GM12878 (cell line): ENCODE measurements around the gene CFP. TPM values are rescaled to one million over a fixed set of nuclear protein-coding genes. Genes with fewer than 3 reads are reported as not detected.

Experiments
- ATF2 ChIP-seq: IDR thresholded peaks from 2 replicates; pipeline ENCODE4 v1.6.1; 2012; ENCODE audit warnings: low read length, inconsistent platforms
- CHD1 ChIP-seq: IDR thresholded peaks from 2 replicates; pipeline ENCODE4 v1.6.1; 2012; ENCODE audit warnings: low read depth, low read length, improper control_type of control experiment
- CHD4 ChIP-seq: fragments of 200-600 bp; sonication (generic); IDR thresholded peaks from 2 replicates; pipeline ENCODE4 v1.6.1; 2016; ENCODE audit warnings: mild to moderate bottlenecking
- E2F8 ChIP-seq: fragments of 450-650 bp; IDR thresholded peaks from 2 replicates; pipeline ENCODE4 v1.6.1; 2018; ENCODE audit warnings: mild to moderate bottlenecking, low read depth, moderate library complexity; ENCODE audit not compliant: partially characterized antibody
- FOXK2 ChIP-seq: fragments of 450-650 bp; IDR thresholded peaks from 2 replicates; pipeline ENCODE4 v1.6.1; 2017; ENCODE audit warnings: mild to moderate bottlenecking, moderate library complexity
- JUNB ChIP-seq: IDR thresholded peaks from 2 replicates; pipeline ENCODE4 v1.6.1; 2016; ENCODE audit warnings: antibody characterized with exemption, mild to moderate bottlenecking
- MXI1 ChIP-seq: fragments of 150-350 bp; IDR thresholded peaks from 2 replicates; pipeline ENCODE4 v1.6.1; 2011; ENCODE audit warnings: low read depth, mild to moderate bottlenecking, inconsistent platforms, low read length, improper control_type of control experiment
- MYC ChIP-seq: IDR thresholded peaks from 2 replicates; pipeline ENCODE4 v1.6.1; 2011; ENCODE audit warnings: mild to moderate bottlenecking, low read length, moderate library complexity, inconsistent platforms; ENCODE audit not compliant: insufficient read depth, insufficient replicate concordance, insufficient read length, severe bottlenecking
- NFYA ChIP-seq: IDR thresholded peaks from 2 replicates; pipeline ENCODE4 v1.6.1; 2011; ENCODE audit warnings: low read depth, mild to moderate bottlenecking, low read length, improper control_type of control experiment, borderline replicate concordance
- PML ChIP-seq: IDR thresholded peaks from 2 replicates; pipeline ENCODE4 v1.6.1; 2012; ENCODE audit warnings: low read length, inconsistent platforms
- POU2F2 ChIP-seq: IDR thresholded peaks from 3 replicates; pipeline ENCODE4 v1.6.1; 2011; ENCODE audit warnings: low read depth, mild to moderate bottlenecking, low read length, borderline replicate concordance
- RUNX3 ChIP-seq: IDR thresholded peaks from 2 replicates; pipeline ENCODE4 v1.6.1; 2012; ENCODE audit warnings: low read length, inconsistent platforms
- TBL1XR1 ChIP-seq: IDR thresholded peaks from 2 replicates; pipeline ENCODE4 v1.6.1; 2012; ENCODE audit warnings: low read depth, low read length, improper control_type of control experiment
- ZNF384 ChIP-seq: IDR thresholded peaks from 2 replicates; pipeline ENCODE4 v1.6.1; 2012; ENCODE audit warnings: low read depth, mild to moderate bottlenecking, low read length, improper control_type of control experiment, borderline replicate concordance
- polyA plus RNA-seq, 11 experiments: library from polyadenylated mRNA; depleted of rRNA in 4 of 11; unstranded in 6 of 11; stranded (reverse) in 5 of 11; fragments of >200 nt; fragmentation: Nextera tagmentation in 4 of 11; fragmentation: Illumina TruSeq in 1 of 11; extraction: Ambion mirVana in 4 of 11; extraction: Trizol in 1 of 11; gene quantifications; 1 replicate in 1 of 11; 2 replicates in 10 of 11; pipeline versions ENCODE4 v1.2.1 to v1.2.3, GENCODE V29; 2011 to 2016; ENCODE audit warnings: inconsistent platforms in 2 of 11, missing spikeins in 2 of 11, low read depth in 1 of 11
- total RNA-seq, 4 experiments: library from RNA; depleted of rRNA in 3 of 4; stranded (reverse); fragments of >200 nt in 3 of 4; fragmentation: Illumina TruSeq in 1 of 4; extraction: Trizol in 1 of 4; gene quantifications; 2 replicates each; pipeline versions ENCODE4 v1.2.1 to v1.2.3, GENCODE V29; 2013 to 2021
- TF ChIP-seq, protein P1 (sequence below): fragments of 450-650 bp; IDR thresholded peaks from 2 replicates; pipeline ENCODE4 v1.6.1; 2016; ENCODE audit warnings: mild to moderate bottlenecking, moderate library complexity, borderline replicate concordance
- TF ChIP-seq, protein P2 (sequence below): IDR thresholded peaks from 2 replicates; pipeline ENCODE4 v1.6.1; 2011; ENCODE audit warnings: borderline replicate concordance, low read depth, mild to moderate bottlenecking, moderate library complexity, mixed read lengths, low read length; ENCODE audit not compliant: insufficient read depth; ENCODE audit errors: extremely low read length

CFP gene
- total and polyA plus RNA-seq, 10 of the 15 experiments (the other 5 are each of a cell fraction or from before 2014, with no cell fraction given): 0.72 to 10.1 (median 2.8) TPM

DNA sequence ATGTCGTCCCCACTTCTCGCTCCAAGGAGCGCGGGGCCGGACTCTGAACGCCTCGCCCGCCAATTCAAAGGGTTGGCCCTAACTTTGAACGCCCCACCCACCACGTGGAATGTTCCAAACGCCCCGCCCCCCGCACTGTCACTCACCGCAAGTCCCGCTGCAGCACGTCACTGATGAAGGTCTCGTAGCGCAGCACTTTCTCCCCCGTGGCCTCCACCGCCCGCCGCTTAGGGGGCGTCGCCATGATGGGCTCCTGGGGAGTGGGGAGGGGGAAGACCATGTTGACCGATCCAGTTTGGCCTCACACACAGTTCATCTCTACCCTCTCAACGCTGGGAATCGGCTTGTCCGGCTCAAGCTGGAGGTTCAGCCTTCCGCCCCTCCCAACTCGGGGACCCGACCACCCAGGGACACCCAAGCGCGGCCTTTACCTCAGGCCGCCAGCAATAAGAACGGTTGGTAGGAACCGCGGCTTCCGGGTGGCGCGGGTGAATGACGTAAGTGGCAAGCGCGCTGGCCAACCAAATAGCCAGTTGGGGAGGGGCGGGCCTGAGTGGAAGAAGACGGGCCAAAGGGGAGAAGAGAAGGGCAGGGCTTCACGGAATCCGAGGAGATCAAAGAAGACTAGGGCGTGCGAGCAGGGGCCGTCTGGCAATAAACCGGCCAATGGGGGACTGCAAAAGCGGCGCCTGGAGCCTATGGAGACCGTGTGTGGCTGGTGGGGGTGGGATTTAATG, 29.1 kb upstream of the CFP start, which contains the start of gene UXT (continued):
- TF ChIP-seq E2F8: peak; percentile 55
- TF ChIP-seq ZNF384: no peak
- TF ChIP-seq ATF2: peak; percentile 55; the same call in 1 of the 2 replicates
- TF ChIP-seq, protein P1, sequence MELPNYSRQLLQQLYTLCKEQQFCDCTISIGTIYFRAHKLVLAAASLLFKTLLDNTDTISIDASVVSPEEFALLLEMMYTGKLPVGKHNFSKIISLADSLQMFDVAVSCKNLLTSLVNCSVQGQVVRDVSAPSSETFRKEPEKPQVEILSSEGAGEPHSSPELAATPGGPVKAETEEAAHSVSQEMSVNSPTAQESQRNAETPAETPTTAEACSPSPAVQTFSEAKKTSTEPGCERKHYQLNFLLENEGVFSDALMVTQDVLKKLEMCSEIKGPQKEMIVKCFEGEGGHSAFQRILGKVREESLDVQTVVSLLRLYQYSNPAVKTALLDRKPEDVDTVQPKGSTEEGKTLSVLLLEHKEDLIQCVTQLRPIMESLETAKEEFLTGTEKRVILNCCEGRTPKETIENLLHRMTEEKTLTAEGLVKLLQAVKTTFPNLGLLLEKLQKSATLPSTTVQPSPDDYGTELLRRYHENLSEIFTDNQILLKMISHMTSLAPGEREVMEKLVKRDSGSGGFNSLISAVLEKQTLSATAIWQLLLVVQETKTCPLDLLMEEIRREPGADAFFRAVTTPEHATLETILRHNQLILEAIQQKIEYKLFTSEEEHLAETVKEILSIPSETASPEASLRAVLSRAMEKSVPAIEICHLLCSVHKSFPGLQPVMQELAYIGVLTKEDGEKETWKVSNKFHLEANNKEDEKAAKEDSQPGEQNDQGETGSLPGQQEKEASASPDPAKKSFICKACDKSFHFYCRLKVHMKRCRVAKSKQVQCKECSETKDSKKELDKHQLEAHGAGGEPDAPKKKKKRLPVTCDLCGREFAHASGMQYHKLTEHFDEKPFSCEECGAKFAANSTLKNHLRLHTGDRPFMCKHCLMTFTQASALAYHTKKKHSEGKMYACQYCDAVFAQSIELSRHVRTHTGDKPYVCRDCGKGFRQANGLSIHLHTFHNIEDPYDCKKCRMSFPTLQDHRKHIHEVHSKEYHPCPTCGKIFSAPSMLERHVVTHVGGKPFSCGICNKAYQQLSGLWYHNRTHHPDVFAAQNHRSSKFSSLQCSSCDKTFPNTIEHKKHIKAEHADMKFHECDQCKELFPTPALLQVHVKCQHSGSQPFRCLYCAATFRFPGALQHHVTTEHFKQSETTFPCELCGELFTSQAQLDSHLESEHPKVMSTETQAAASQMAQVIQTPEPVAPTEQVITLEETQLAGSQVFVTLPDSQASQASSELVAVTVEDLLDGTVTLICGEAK: peak; percentile 31; the same call in 1 of the 2 replicates
- peak; percentile 47; the same call in 1 of the 2 replicates for TF ChIP-seq MXI1
- 0 out of 3 replicates have a peak, but pooled peaks have one; percentile 3 for TF ChIP-seq POU2F2
- TF ChIP-seq, protein P2, sequence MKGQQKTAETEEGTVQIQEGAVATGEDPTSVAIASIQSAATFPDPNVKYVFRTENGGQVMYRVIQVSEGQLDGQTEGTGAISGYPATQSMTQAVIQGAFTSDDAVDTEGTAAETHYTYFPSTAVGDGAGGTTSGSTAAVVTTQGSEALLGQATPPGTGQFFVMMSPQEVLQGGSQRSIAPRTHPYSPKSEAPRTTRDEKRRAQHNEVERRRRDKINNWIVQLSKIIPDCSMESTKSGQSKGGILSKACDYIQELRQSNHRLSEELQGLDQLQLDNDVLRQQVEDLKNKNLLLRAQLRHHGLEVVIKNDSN: no peak
- TF ChIP-seq RUNX3: peak; percentile 53
- TF ChIP-seq NFYA: no peak
- TF ChIP-seq CHD4: no peak
- peak; percentile 60 for TF ChIP-seq FOXK2
- TF ChIP-seq JUNB: no peak
- TF ChIP-seq CHD1: peak; percentile 66; the same call in 1 of the 2 replicates
- peak; percentile 81; the same call in 1 of the 2 replicates for TF ChIP-seq PML
- peak; percentile 24 for TF ChIP-seq MYC
- TF ChIP-seq TBL1XR1: no peak
